ENCODE measurements around the gene KCNQ1. TPM values are rescaled to one million over a fixed set of nuclear protein-coding genes. Genes with fewer than 3 reads are reported as not detected.

The KCNQ1 gene
- total and polyA plus RNA-seq, 2 donors (not counting 3 experiments of a cell fraction or from before 2014, with no cell fraction given): 0.07 to 0.09 TPM

- H3K9me3 ChIP-seq (replicated peaks; ENCODE audit: control insufficient read depth, insufficient read depth, low read length): no peaks in the 10 kb centered on the region
- H3K36me3 ChIP-seq (ENCODE audit: control insufficient read depth in 2 of 2, extremely low read depth in 1 of 2, insufficient read depth in 2 of 2, low read length in 2 of 2): no peaks in the 10 kb centered on the region
- FAIRE-seq (no peak), DNase-seq (ENCODE audit: low read depth, low spot score) (no peak)
- H3K4me2 ChIP-seq (ENCODE audit: insufficient read depth, low read length): no peak overlapping the region
- CTCF ChIA-PET: no interaction called here
- H3K9me1 ChIP-seq (replicated peaks; ENCODE audit: control insufficient read depth, extremely low read depth, insufficient read depth, low read length): no peaks in the 10 kb centered on the region
- no peaks in the 10 kb centered on the region for H3K27me3 ChIP-seq (ENCODE audit: control insufficient read depth in 2 of 2, insufficient read depth in 2 of 2, low read length in 2 of 2)
- BruUV-seq (replicated peaks): no TSS peak
- no peaks in the 10 kb centered on the region for H3K79me2 ChIP-seq (ENCODE audit: control insufficient read depth, insufficient read depth, low read length)
- H4K20me1 ChIP-seq (replicated peaks; ENCODE audit: control insufficient read depth, extremely low read depth, insufficient read depth, low read length): no peaks in the 10 kb centered on the region
- H3K27ac ChIP-seq (ENCODE audit: insufficient read depth, low read depth, low read length): no peak overlapping the region
- H3K9ac ChIP-seq (replicated peaks; ENCODE audit: extremely low read depth, insufficient read depth, low read length): no peak overlapping the region
- TF ChIP-seq POLR2A (IDR thresholded peaks at IDR 0.05; ENCODE audit: low read depth, low read length) (no peak), CTCF (IDR thresholded peaks at IDR 0.05; ENCODE audit: extremely low read depth in 1 of 2, insufficient read depth in 1 of 2, low read depth in 1 of 2, low read length in 2 of 2) (no peak), EZH2 (IDR thresholded peaks at IDR 0.05; ENCODE audit: borderline replicate concordance, low read depth, low read length, severe bottlenecking) (no peak), GATA2 (IDR thresholded peaks at IDR 0.05; ENCODE audit: insufficient read depth, insufficient read length, low read depth, low read length) (no peak), FOS (IDR thresholded peaks at IDR 0.05; ENCODE audit: borderline replicate concordance, insufficient read depth, low read length) (no peak), MAX (IDR thresholded peaks at IDR 0.05; ENCODE audit: insufficient read depth, insufficient read length) (no peak), POLR2AphosphoS5 (IDR thresholded peaks at IDR 0.05; ENCODE audit: insufficient read depth, low read depth, low read length) (no peak), MYC (IDR thresholded peaks at IDR 0.05; ENCODE audit: low read depth, low read length) (no peak), JUN (IDR thresholded peaks at IDR 0.05; ENCODE audit: borderline replicate concordance, insufficient read depth, insufficient read length, low read depth) (no peak)
- no peak overlapping the region for H3K4me3 ChIP-seq (replicated peaks in 1 of 3; ENCODE audit: insufficient read depth in 1 of 3, low read depth in 1 of 3, low read length in 3 of 3)
- dilution Hi-C loops (cut with MboI; ENCODE audit: extremely low pct_ligation_motif_present, low sequenced_read_pairs): no loop called here
- intact Hi-C loops (cut with micrococcal nuclease): no loop called here
- H3K4me1 ChIP-seq (ENCODE audit: control insufficient read depth, extremely low read depth, insufficient read depth, low read length): no peaks in the 10 kb centered on the region
- no peak overlapping the region for H2AFZ ChIP-seq (ENCODE audit: low read depth, low read length)
- POLR2A ChIA-PET: no interaction called here
Observed at GRCh38 chr11:2512431-2513407, 67.9 kb downstream of the KCNQ1 start.
